Large intestine (tissue), 3 donors: ENCODE data around the gene BMP7. TPM values are rescaled to one million over a fixed set of nuclear protein-coding genes. Genes with fewer than 3 reads are reported as not detected.
"Not testable (repeated sequence)": the region's sequence is repeated elsewhere in the genome, so short reads cannot be mapped to it uniquely, and the experiment has no call there.

ENCODE experiments used
- DNase-seq, 2 donors: peaks; one replicate each; pipeline versions ENCODE4 v3.0.0 to v3.0.0-alpha.2; 2013
- H3K27ac ChIP-seq: one replicate; pipeline ENCODE4 v1.5.1; 2013; ENCODE audit warnings: low read length
- H3K27me3 ChIP-seq: 2 replicates; pipeline ENCODE4 v1.6.1; 2013; ENCODE audit warnings: low read length; ENCODE audit not compliant: control insufficient read depth, insufficient read depth
- H3K36me3 ChIP-seq: 2 replicates; pipeline ENCODE4 v1.6.1; 2013; ENCODE audit warnings: low read length; ENCODE audit not compliant: control insufficient read depth, insufficient read depth
- H3K4me1 ChIP-seq: one replicate; pipeline ENCODE4 v1.6.1; 2013; ENCODE audit warnings: low read length; ENCODE audit not compliant: control insufficient read depth, insufficient read depth
- H3K4me3 ChIP-seq: one replicate; pipeline ENCODE4 v1.5.1; 2013; ENCODE audit warnings: low read length
- H3K9me3 ChIP-seq: one replicate; pipeline ENCODE4 v1.6.1; 2013; ENCODE audit warnings: mild to moderate bottlenecking, low read depth, low read length, moderate library complexity; ENCODE audit not compliant: control insufficient read depth
- WGBS: methylation state at CpG from one replicate; pipeline ENCODE4 v1.1.5; 2013; ENCODE audit warnings: low lambda C conversion rate; ENCODE audit not compliant: insufficient coverage; 5-methylcytosine and 5-hydroxymethylcytosine counted together
- polyA plus RNA-seq: library from polyadenylated mRNA; unstranded; fragments of 120-200 nt; gene quantifications from one replicate; pipeline ENCODE4 v1.2.1, GENCODE V29; 2013

Gene BMP7
- polyA plus RNA-seq, 1 donor: 3.0 TPM

GRCh38 chr20:57161478-57162361 lies 104.7 kb downstream of the BMP7 start:
- DNase-seq: no peak
- no CpG with 5 or more reads among the region's 25 CpGs for WGBS
- H3K9me3 ChIP-seq: peaks cover 4% of the 10 kb centered on the region
- H3K36me3 ChIP-seq: no peaks in the 10 kb centered on the region
- no peaks in the 10 kb centered on the region for H3K27me3 ChIP-seq
- H3K4me1 ChIP-seq: no peaks in the 10 kb centered on the region
- H3K27ac ChIP-seq: no peak overlapping the region
- H3K4me3 ChIP-seq: no peak overlapping the region

GRCh38 chr20:57160985-57161384 lies 105.5 kb downstream of the BMP7 start:
- Histone ChIP-seq H3K36me3 (no peaks in the 10 kb centered on the region), H3K27me3 (no peaks in the 10 kb centered on the region), H3K27ac (no peak overlapping the region), H3K4me1 (no peaks in the 10 kb centered on the region), H3K9me3 (peaks cover 4% of the 10 kb centered on the region), H3K4me3 (no peak overlapping the region)
- no peak for DNase-seq
- no CpG with 5 or more reads among the region's 8 CpGs for WGBS

GRCh38 chr20:57159945-57160610 lies 106.4 kb downstream of the BMP7 start:
- Histone ChIP-seq H3K9me3 (peaks cover 4% of the 10 kb centered on the region), H3K27me3 (no peaks in the 10 kb centered on the region), H3K4me1 (no peaks in the 10 kb centered on the region), H3K27ac (no peak overlapping the region), H3K4me3 (no peak overlapping the region), H3K36me3 (no peaks in the 10 kb centered on the region)
- WGBS: no CpG with 5 or more reads among the region's 16 CpGs
- DNase-seq: no peak

GRCh38 chr20:57159193-57159851 lies 107.1 kb downstream of the BMP7 start:
- WGBS: no CpG with 5 or more reads among the region's 13 CpGs
- no peak for DNase-seq
- no peak overlapping the region for H3K27ac ChIP-seq
- H3K4me1 ChIP-seq: no peaks in the 10 kb centered on the region
- no peaks in the 10 kb centered on the region for H3K27me3 ChIP-seq
- peaks cover under 1% of the 10 kb centered on the region for H3K9me3 ChIP-seq
- no peaks in the 10 kb centered on the region for H3K36me3 ChIP-seq
- H3K4me3 ChIP-seq: no peak overlapping the region

DNA sequence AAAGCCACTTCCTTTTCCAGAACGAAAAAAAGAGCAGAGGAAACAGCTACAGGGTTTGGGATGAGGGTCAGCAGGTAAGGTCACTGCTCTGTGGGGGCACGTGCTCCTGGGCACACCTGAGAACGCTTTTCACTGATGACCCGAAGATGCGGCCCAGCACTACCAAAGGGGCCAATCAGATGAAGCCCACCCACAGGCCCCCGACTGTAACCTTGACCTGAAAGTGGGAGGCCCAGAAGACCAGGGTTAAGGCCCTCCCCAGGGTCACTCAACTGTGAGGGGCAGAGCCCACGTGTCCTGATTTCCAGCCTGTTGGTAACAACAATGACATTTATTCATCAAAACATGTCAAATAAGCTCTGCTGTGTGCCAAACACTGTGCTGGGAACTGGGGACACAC lies 108.0 kb downstream of the BMP7 start:
- WGBS: no CpG with 5 or more reads among the region's 7 CpGs
- DNase-seq: no peak

GRCh38 chr20:57157787-57158186 lies 108.7 kb downstream of the BMP7 start:
- not testable (repeated sequence) for H3K36me3 ChIP-seq, H3K27me3 ChIP-seq, DNase-seq, H3K27ac ChIP-seq, H3K4me3 ChIP-seq, H3K4me1 ChIP-seq, H3K9me3 ChIP-seq
- WGBS: 97% methylated on average over 5 of the region's 9 CpGs

More for the DNA sequence above, 108.0 kb downstream of the BMP7 start:
- no peak overlapping the region for H3K27ac ChIP-seq
- H3K4me3 ChIP-seq: no peak overlapping the region
- H3K36me3 ChIP-seq: no peaks in the 10 kb centered on the region
- no peaks in the 10 kb centered on the region for H3K4me1 ChIP-seq
- H3K9me3 ChIP-seq: no peaks in the 10 kb centered on the region
- H3K27me3 ChIP-seq: no peaks in the 10 kb centered on the region

DNA sequence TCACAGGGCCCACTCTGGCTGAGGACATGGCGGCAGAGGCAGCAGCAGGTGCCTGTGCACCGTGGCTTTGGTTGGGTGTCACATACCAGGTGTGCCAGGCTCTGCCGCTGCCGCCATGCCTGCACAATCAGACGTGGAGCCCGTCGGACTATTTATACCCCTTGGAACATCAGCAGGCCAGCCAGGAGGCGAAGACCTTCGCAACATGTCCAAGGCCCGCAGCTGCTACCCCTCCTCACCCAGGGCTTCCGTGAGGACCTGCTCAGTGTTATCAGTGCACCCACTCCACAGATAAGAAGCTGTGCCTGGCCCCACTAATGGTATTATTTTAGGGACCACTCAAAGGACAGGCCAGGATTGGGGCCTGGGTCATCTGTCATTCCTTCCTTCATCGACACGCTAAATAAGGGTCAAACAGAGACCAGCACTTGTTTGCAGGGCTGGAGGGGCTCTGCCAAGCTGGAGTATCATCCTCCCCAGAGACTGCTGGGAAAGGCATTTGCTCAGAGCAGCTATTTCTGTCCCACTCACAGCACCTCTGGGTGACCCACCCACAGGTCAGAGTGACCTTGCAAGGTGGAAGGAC lies 109.2 kb downstream of the BMP7 start:
- WGBS: no CpG with 5 or more reads among the region's 13 CpGs
- Histone ChIP-seq H3K27me3 (no peaks in the 10 kb centered on the region), H3K27ac (no peak overlapping the region), H3K4me1 (no peaks in the 10 kb centered on the region), H3K36me3 (no peaks in the 10 kb centered on the region), H3K9me3 (no peaks in the 10 kb centered on the region), H3K4me3 (no peak overlapping the region)
- DNase-seq: no peak

- 100% methylated on average over 1 of the region's 18 CpGs for WGBS
- H3K27ac ChIP-seq: no peak overlapping the region
- no peaks in the 10 kb centered on the region for H3K4me1 ChIP-seq
- no peak overlapping the region for H3K4me3 ChIP-seq
- H3K36me3 ChIP-seq: no peaks in the 10 kb centered on the region
- no peaks in the 10 kb centered on the region for H3K27me3 ChIP-seq
- H3K9me3 ChIP-seq: no peaks in the 10 kb centered on the region
- DNase-seq: peak; percentile 5 to 8
These were observed 110.3 kb downstream of the BMP7 start for GRCh38 chr20:57156011-57156729.

DNA sequence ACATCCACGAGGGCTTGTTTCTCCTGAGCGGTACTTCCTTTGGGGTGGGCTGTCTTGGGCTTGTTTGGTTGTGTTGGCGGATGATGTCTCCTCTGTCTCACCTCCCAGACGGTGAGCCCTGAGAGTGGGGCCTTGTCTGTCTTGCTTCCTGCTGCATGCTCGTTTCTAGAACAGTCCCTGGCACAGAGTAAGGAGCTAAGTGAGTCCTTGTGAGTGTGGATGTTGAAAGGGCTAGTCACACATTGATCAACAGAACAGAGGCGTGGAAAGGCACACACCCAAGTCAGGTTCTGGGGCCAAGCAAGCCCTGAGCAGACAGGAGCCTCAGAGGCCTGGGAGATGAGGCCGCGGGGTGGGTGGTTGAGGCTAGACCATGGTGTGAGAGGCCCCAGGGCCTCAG lies 111.0 kb downstream of the BMP7 start:
- Histone ChIP-seq H3K27me3 (no peaks in the 10 kb centered on the region), H3K36me3 (no peaks in the 10 kb centered on the region), H3K4me3 (no peak overlapping the region), H3K27ac (no peak overlapping the region), H3K9me3 (no peaks in the 10 kb centered on the region), H3K4me1 (no peaks in the 10 kb centered on the region)
- no CpG with 5 or more reads among the region's 8 CpGs for WGBS
- DNase-seq: peak in 1 of 2 donors; percentile 11
